ENCODE measurements around the gene ZNF628.

DNA sequence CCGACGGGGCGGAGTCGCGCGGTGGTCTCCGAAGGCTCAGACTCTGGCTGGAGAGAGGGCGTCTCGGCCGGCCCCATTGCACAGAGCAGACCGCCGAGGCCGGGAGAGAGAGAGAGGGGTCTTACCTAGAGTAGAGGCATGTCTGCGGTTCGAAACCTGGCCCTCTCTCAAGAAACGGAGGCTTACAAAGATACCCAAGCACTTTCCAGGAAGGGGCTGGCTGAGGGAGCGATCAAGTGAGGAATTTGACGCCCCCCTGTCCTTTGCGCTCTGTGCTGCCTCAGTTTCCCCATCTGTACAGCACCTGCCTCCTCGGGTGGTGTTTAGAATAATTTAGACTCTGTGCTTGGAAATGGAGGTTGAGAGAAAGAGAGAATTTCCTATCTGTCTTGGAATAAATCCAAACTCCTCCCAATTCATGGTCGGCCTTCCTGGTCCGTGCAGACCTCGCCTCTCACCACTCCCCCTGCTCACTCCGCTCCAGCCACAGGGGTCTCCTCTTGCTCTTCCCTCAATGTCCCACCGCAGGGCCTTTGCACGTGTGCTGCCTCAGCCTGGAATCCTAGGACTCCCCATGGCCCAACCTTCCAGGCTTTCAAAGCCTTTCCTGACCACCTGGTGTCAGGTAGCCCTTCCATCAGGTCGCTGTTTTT, 14.3 kb upstream of the ZNF628 start:
- TF ChIP-seq, protein P1, sequence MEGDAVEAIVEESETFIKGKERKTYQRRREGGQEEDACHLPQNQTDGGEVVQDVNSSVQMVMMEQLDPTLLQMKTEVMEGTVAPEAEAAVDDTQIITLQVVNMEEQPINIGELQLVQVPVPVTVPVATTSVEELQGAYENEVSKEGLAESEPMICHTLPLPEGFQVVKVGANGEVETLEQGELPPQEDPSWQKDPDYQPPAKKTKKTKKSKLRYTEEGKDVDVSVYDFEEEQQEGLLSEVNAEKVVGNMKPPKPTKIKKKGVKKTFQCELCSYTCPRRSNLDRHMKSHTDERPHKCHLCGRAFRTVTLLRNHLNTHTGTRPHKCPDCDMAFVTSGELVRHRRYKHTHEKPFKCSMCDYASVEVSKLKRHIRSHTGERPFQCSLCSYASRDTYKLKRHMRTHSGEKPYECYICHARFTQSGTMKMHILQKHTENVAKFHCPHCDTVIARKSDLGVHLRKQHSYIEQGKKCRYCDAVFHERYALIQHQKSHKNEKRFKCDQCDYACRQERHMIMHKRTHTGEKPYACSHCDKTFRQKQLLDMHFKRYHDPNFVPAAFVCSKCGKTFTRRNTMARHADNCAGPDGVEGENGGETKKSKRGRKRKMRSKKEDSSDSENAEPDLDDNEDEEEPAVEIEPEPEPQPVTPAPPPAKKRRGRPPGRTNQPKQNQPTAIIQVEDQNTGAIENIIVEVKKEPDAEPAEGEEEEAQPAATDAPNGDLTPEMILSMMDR (IDR thresholded peaks at IDR 0.05; ENCODE audit: low read depth, low read length) = no peak
- TF ChIP-seq EZH2phosphoT487 (IDR thresholded peaks at IDR 0.05; ENCODE audit: low read depth) = no peak

Measured in OCI-LY3 (cell line).